Esophagus (tissue), 2 donors: ENCODE results near the gene MYL4. TPM values are rescaled to one million over a fixed set of nuclear protein-coding genes. Genes with fewer than 3 reads are reported as not detected.

ENCODE experiments used
- H3K27ac ChIP-seq, 2 donors: one replicate each; pipeline ENCODE4 v1.5.1; 2013; ENCODE audit warnings: low read depth in 2 of 2, mild to moderate bottlenecking in 2 of 2, inconsistent platforms in 1 of 2, low read length in 1 of 2, moderate library complexity in 1 of 2
- H3K27me3 ChIP-seq, 2 donors: one replicate each; pipeline ENCODE4 v1.6.1; 2013; ENCODE audit warnings: low read length in 2 of 2, control low read depth in 1 of 2, mild to moderate bottlenecking in 1 of 2; ENCODE audit not compliant: insufficient read depth in 2 of 2, control insufficient read depth in 1 of 2
- H3K36me3 ChIP-seq, 2 donors: one replicate each; pipeline ENCODE4 v1.6.1; 2013; ENCODE audit warnings: low read length in 1 of 2; ENCODE audit not compliant: control insufficient read depth in 2 of 2, insufficient read depth in 2 of 2
- H3K4me1 ChIP-seq, 2 donors: one replicate each; pipeline ENCODE4 v1.6.1; 2013; ENCODE audit warnings: low read length in 1 of 2; ENCODE audit not compliant: control insufficient read depth in 2 of 2, insufficient read depth in 2 of 2
- H3K4me3 ChIP-seq, 2 donors: one replicate each; pipeline ENCODE4 v1.5.1; 2013; ENCODE audit warnings: low read length in 2 of 2, mild to moderate bottlenecking in 2 of 2, low read depth in 1 of 2, moderate library complexity in 1 of 2
- H3K9me3 ChIP-seq, 2 donors: one replicate each; pipeline ENCODE4 v1.6.1; 2013; ENCODE audit warnings: mild to moderate bottlenecking in 2 of 2, low read depth in 1 of 2, low read length in 1 of 2, moderate library complexity in 1 of 2; ENCODE audit not compliant: control insufficient read depth in 2 of 2, insufficient read depth in 1 of 2
- WGBS, 2 donors: extraction: QIAGEN DNeasy Blood & Tissue Kit; methylation state at CpG; one replicate each; pipeline ENCODE4 v1.1.7; 2013; 5-methylcytosine and 5-hydroxymethylcytosine counted together
- polyA plus RNA-seq, 2 donors: library from polyadenylated mRNA; stranded (reverse); fragments of 200-250 nt; gene quantifications; one replicate each; pipeline ENCODE4 v1.2.3, GENCODE V29; 2013
- donor health status: healthy with polysubstance abuse.
- donor health status: Bipolar disorder and iron deficiency.

Gene MYL4
- polyA plus RNA-seq, 2 donors, result 0.12 to 0.18 TPM

GRCh38 chr17:47273245-47273644, 64.1 kb downstream of the MYL4 start:
- peaks cover 0 to 6% of the 10 kb centered on the region in 2 donors for H3K4me1 ChIP-seq
- H3K36me3 ChIP-seq, result no peaks in the 10 kb centered on the region
- H3K9me3 ChIP-seq, result no peaks in the 10 kb centered on the region
- 87 to 93% methylated on average over 2 of the region's 2 CpGs for WGBS, 2 donors
- no peaks in the 10 kb centered on the region for H3K27me3 ChIP-seq
- no peak overlapping the region for H3K27ac ChIP-seq
- no peak overlapping the region for H3K4me3 ChIP-seq

Other genes starting within 250 kb of the MYL4 start
- gene RPRML, start 230.1 kb upstream of the MYL4 start, polyA plus RNA-seq, result under 1 TPM in 1 of 2 donors, not detected in 1; 0.44 TPM
- gene CDC27, start 20.1 kb upstream of the MYL4 start, polyA plus RNA-seq, result 10 to 100 TPM in 1 of 2 donors, 1 to 10 TPM in 1; 9.0 to 16.7 TPM
- 1 to 10 TPM in 1 of 2 donors, under 1 TPM in 1; 0.71 to 1.0 TPM for gene ITGB3, start 44.5 kb downstream of the MYL4 start, polyA plus RNA-seq
- gene EFCAB13, start 114.6 kb downstream of the MYL4 start, polyA plus RNA-seq, result 1 to 10 TPM in 1 of 2 donors, under 1 TPM in 1; 0.61 to 1.8 TPM